ENCODE measurements around the gene WDR73. TPM values are rescaled to one million over a fixed set of nuclear protein-coding genes. Genes with fewer than 3 reads are reported as not detected.

Gene WDR73
- total and polyA plus RNA-seq, 2 of the 8 experiments (the other 6 are each of a cell fraction or from before 2014, with no cell fraction given) = 22.7 to 23.1 TPM

- H3K4me1 ChIP-seq (replicated peaks in 1 of 4; ENCODE audit: control insufficient read depth in 3 of 4, insufficient read depth in 4 of 4, low read length in 3 of 4) = peaks cover 0 to 2% (median 0%) of the 10 kb centered on the region in 4 experiments; a peak in 1 of 7 replicates
- no peak overlapping the region for H3K4ac ChIP-seq (replicated peaks; ENCODE audit: insufficient read length, low read depth, low read length)
- H2BK12ac ChIP-seq (ENCODE audit: low read depth, low read length) = no peak overlapping the region
- peaks cover 11 to 72% of the 10 kb centered on the region in 2 experiments; a peak in 3 of 4 replicates for H3K79me2 ChIP-seq (ENCODE audit: control insufficient read depth in 1 of 2, insufficient read depth in 2 of 2, low read length in 2 of 2)
- H4K91ac ChIP-seq (replicated peaks; ENCODE audit: insufficient read length, low read length) = no peak overlapping the region
- no peak overlapping the region for H3K18ac ChIP-seq (ENCODE audit: extremely low read depth, low read length)
- no peak overlapping the region for H3K4me3 ChIP-seq (ENCODE audit: extremely low read depth in 1 of 4, insufficient read depth in 2 of 4, low read depth in 3 of 4, low read length in 4 of 4)
- no peak for DNase-seq (ENCODE audit: low read depth in 1 of 2, low spot score in 2 of 2)
- CTCF ChIA-PET (ENCODE audit: partially characterized antibody) = interaction anchor here (0.6 to 1.4 kb wide), 6 partner anchors 9 to 152 kb away, joined by 3 to 5 read pairs (median 4); no protein-coding TSS in a partner anchor
- H3K4me2 ChIP-seq (ENCODE audit: insufficient read depth in 1 of 2, low read depth in 2 of 2, low read length in 2 of 2) = no peak overlapping the region
- H3K79me1 ChIP-seq (ENCODE audit: low read depth, low read length) = peaks cover 6% of the 10 kb centered on the region; the same call in 1 of the 2 replicates
- H3K27ac ChIP-seq (ENCODE audit: low read depth, low read length) = no peak overlapping the region
- FAIRE-seq = no peak
- H2BK120ac ChIP-seq (replicated peaks; ENCODE audit: low read depth, low read length) = no peak overlapping the region
- H2AK5ac ChIP-seq (ENCODE audit: low read depth, low read length) = no peak overlapping the region
- no peak overlapping the region for H3K14ac ChIP-seq (ENCODE audit: insufficient read length)
- H3K56ac ChIP-seq (replicated peaks; ENCODE audit: insufficient read length, low read depth, low read length) = no peak overlapping the region
- H3K9me3 ChIP-seq (ENCODE audit: insufficient read depth in 2 of 2, low read depth in 1 of 2, low read length in 1 of 2) = peaks cover 9 to 22% of the 10 kb centered on the region in 2 experiments
- POLR2A ChIA-PET (ENCODE audit: partially characterized antibody) = interaction anchor here (0.8 to 12.3 kb wide), 7 partner anchors 10 to 23 kb away, joined by 3 to 176 read pairs (median 4); partner anchors contain the start of gene ZSCAN2
- no peak overlapping the region for H2BK20ac ChIP-seq (ENCODE audit: low read length)
- no peak overlapping the region for H2AFZ ChIP-seq (ENCODE audit: low read length)
- no peak overlapping the region for H4K8ac ChIP-seq (ENCODE audit: extremely low read depth, insufficient read depth, low read length)
- H3K27me3 ChIP-seq (replicated peaks in 1 of 4; ENCODE audit: control insufficient read depth in 3 of 4, extremely low read depth in 1 of 4, insufficient read depth in 3 of 4, low read length in 3 of 4) = no peaks in the 10 kb centered on the region
- peaks cover 7 to 29% (median 8%) of the 10 kb centered on the region in 4 experiments; a peak in 7 of 8 replicates for H3K36me3 ChIP-seq (ENCODE audit: control insufficient read depth in 2 of 4, insufficient read depth in 4 of 4, low read length in 3 of 4)
- no peak overlapping the region for H4K5ac ChIP-seq (ENCODE audit: insufficient read length, low read depth, low read length)
- H3K9ac ChIP-seq (replicated peaks in 1 of 4; ENCODE audit: extremely low read depth in 1 of 4, low read depth in 3 of 4, low read length in 3 of 4) = no peak overlapping the region
- no peaks in the 10 kb centered on the region; the same call in 1 of the 2 replicates for H3K23me2 ChIP-seq (ENCODE audit: low read depth, low read length)
- peaks cover 4 to 5% of the 10 kb centered on the region in 2 experiments for H4K20me1 ChIP-seq (replicated peaks in 1 of 2; ENCODE audit: control insufficient read depth in 1 of 2, insufficient read depth in 2 of 2, low read length in 2 of 2)
- WGBS, 2 experiments (ENCODE audit: extremely low coverage in 1 of 2, insufficient coverage in 1 of 2, insufficient read length in 1 of 2, insufficient replicate concordance in 2 of 2, low coverage in 1 of 2, low lambda C conversion rate in 2 of 2, missing lambda C conversion rate in 1 of 2) = 88% methylated on average over 3 of the region's 3 CpGs; no CpG with 5 or more reads in 1 of the 2 experiments
- H3K23ac ChIP-seq (ENCODE audit: insufficient read length) = no peak overlapping the region
- no peak overlapping the region for H2BK5ac ChIP-seq (ENCODE audit: low read depth, low read length)
- H2BK15ac ChIP-seq (ENCODE audit: low read length) = no peak overlapping the region
- TF ChIP-seq ASH2L (IDR thresholded peaks at IDR 0.05; ENCODE audit: low read length) (no peak), USF2 (IDR thresholded peaks at IDR 0.05; ENCODE audit: low read length) (no peak), HDAC6 (IDR thresholded peaks at IDR 0.05; ENCODE audit: low read depth, low read length) (no peak), RXRA (IDR thresholded peaks at IDR 0.05; ENCODE audit: insufficient read depth, low read depth, low read length) (no peak)
Observed at GRCh38 chr15:84616235-84616634, 37.8 kb downstream of the WDR73 start.
